Activated CD8-positive, alpha-beta memory T cell treated with anti-CD3 and anti-CD28 coated beads for 4 hours (primary cell): ENCODE data around the gene GSTA1.
"Not testable (repeated sequence)": the region's sequence is repeated elsewhere in the genome, so short reads cannot be mapped to it uniquely, and the experiment has no call there.

Experiments
- DNase-seq, 2 donors: peaks; one replicate each; pipeline ENCODE4 v3.0.0-alpha.2; 2020; ENCODE audit warnings: low read depth in 2 of 2

Gene GSTA1

DNA sequence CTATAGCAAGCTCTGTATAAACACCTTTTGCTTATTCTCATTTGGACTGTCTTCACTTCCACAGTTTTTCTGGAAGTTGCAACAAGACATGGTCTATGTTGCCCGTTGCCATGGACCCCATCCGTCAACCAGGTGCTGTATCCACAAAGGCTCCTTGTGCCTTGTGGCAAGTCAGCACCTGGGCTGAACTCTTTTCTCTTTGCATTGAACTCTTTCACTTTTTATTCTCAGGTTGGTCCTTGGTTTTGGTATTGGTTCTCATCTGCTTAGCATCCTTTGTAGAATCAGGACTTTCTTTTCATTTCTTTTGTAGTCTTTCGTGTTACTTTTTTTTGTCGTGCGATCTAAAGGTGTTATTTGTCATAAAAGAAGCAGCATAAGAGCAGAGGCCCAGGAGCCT lies 5.0 kb upstream of the GSTA1 start:
- no peak for DNase-seq

DNA sequence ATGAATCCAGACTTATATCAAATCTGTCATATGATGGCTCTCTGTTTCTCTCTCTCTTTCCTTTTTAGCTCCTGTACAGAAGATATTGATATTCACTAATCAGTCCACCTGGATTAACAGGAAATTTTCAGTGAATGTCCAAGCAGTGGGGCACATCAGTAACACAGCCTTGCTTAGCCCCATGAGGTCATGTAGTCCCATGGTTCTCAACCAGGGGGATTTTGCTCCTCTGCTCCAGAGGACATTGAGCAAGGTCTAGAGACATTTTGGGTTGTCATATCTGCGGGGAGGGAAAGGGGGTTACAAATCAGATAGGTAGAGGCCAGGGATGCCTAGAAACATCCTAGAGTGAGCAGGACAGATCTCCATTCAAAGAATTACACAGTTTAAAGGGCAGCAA lies 810 bp downstream of the GSTA1 start:
- no peak for DNase-seq

DNA sequence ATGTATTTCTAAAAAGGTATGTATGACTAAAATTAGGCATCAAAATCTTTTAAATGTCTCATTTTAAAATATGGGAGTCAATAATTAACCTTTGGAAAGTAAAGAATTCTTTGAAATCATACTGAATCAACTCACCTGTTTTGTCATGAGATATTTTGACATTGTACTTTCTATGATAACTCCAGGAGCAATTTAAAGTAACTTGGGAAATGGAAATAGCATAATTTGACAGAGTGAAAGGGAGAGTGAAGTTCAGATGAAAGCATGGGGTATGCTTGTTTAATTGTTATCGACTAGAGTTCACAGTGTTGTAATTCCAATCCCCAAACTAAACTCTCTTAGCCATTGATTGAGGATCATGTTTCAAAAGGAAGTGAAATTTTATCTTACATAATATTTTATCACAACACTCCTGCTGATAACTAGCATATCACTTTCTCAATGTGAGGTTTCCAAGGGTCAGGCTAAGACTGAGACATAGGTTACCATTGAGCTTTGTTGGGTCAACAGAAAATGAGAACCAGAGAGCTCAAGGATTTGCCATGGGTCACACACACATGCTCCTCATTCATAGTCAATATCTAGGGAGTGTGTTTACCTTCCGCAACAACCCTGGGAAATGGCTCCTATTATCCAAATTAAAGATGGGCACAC lies 2.3 kb downstream of the GSTA1 start:
- no peak for DNase-seq

DNA sequence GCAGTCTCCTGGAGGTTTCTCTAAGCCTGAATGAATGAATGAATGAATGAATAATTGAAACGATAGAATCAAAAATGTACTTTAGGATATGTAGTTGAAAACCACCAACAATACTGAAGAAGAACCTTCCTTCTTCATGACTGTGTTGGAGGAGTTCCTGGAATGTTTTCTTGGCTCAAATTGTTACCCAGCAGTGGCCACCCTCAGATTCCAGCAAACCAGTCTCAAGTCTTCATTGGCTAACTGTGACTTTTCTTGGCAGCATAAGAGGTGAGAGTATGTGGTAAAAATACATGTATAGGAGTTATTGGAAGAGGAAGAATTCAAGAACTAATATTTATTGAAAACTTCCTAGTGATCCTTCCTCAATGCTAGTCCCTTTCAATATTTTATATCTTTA lies 4.3 kb downstream of the GSTA1 start:
- not testable (repeated sequence) for DNase-seq

DNA sequence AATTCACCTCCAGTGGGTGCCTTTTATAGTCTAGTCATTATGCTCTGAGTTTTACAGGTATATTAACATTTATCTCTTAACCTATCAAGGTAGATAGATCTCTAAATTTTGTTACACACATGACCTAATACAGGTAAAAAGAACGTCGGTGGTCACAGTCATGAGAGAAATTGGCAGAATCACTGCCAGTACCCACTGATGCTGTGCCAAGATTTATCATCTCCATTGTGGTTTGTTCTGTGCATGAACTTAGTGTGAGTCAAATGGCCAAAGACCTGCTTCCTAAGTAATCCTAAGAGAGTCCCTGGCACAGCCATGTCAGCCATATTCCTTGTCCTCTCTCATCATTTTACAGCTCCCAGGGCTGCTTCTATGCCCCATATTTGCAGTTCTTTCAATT lies 9.2 kb downstream of the GSTA1 start:
- DNase-seq, result not testable (repeated sequence)

DNA sequence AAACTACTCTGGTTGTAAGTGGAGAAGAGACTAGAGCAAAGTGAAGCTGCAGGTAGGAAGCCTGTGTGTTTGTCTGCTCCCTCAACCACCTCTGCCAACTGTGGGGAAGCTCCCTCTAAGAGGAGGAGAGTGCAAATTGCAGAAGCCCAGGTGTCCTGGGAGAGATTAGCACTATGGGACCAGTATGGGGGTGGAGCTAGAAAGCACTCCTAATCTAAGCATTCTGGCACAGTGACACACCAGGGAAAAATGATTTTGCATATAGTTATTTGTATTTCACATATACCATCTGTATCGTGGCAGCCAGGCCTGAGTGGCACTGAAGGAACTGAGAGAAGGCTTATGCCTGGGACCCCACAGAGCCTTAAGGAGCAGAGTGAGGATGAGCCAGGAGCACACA lies 12.8 kb downstream of the GSTA1 start:
- DNase-seq, result no peak

DNA sequence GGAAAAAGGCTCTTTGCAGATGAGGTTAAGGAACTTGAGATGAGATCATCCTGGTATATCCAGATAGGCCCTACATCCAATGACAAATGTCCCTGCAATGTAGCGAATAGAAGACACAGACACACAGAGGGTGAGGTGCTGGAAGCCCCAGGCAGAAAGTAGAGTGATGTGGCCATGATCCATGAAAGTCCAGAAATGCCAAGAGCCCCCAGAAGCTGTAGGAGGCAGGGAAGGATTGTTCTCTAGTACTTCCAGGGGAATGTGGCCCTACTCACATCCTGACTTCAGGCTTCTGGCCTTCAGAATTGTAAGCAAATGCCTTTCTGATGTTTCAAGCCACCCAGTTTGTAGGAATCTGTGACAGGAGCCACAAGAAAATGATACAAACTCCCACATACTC lies 14.0 kb downstream of the GSTA1 start:
- DNase-seq, result not testable (repeated sequence)

DNA sequence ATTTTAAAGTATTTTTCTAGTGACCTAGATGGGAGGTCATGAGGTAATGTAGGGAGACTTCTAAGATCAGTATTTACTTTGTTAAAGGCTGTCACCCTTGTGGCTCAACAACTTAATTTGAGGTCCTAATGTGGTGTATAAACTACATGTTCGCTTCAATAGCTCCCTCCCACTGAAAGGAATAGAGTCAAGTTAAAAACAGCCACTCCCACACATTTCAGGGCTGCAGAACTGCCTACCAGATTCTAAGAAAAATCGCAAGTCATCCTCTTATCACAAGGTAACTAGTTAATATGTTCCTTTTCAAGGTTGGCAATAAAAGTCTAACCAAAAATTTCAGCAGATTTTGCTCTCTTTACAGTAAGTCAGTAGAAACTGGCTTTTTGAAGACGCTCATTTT lies 15.1 kb downstream of the GSTA1 start:
- no peak for DNase-seq

DNA sequence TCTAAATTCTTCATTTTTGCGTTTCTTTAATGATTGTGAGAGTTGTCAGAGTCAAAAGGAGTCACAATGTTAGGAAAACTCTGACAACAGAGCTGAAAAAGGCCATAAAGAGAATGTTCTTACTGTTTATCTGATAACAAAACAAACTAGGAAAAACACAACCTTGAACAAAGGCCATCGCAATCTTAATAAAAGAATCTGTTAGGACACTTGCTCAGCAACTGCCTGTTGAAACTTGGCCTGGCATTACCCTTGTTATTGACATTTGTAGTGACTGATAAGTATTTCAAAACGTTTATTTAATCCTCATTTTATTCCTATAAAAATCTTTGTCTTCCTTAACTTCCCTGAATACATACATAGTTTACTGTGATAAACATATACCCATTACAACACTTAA lies 15.7 kb downstream of the GSTA1 start:
- no peak for DNase-seq

DNA sequence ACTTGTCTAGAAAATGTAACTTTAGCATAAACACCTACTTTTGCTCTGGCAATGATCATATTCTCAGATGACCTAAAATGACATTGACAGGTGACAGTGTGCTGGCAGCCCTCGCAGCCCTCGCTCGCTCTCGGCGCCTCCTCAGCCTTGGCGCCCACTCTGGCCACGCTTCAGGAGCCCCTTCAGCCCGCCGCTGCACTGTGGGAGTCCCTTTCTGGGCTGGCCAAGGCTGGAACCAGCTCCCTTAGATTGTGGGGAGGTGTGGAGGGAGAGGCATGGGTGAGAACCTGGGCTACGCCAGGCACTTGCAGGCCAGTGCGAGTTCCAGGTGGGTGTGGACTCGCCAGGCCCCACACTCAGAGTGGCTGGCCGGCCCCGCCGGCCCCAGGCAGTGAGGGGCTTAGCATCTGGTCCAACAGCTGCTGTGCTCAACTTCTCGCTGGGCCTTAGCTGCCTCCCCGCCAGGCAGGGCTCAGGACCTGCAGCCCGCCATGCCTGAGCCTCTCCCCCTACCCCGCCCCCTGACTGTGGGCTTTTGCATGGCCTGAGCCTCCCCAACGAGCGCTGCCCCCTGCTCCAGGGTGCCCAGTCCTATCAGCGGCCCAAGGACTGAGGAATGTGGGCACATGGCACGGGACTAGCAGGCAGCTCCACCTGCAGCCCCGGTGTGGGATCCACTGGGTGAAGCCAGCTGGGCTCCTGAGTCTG lies 17.2 kb downstream of the GSTA1 start:
- DNase-seq, result no peak

DNA sequence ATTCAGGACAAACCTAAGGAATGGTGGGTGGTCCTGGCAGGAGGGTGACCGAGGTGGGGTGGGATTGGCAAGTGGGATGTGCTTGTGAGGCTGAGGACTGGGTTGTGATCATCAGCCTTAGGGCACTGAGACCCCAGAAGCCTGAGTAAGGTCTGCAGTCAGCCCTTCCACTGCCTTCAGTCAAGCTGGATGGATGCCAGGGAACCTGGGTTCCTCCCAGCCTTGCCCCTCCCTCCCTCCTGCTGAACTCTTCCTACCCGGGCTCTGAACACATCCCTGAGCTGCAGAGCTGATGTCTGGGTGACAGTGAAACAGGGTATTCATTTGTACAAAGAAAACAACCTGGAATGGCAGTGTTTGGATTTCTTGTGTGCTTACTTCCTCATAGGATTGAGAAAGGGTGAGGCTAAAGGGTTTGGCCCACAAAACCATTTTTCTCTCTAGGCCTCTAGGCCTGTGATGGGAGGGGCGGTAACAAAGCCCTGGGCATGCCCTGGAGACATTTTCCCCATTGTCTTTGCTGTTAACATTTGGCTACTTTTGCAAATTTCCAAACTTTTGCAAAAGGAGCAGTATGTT lies 20.8 kb downstream of the GSTA1 start:
- DNase-seq, result not testable (repeated sequence)

DNA sequence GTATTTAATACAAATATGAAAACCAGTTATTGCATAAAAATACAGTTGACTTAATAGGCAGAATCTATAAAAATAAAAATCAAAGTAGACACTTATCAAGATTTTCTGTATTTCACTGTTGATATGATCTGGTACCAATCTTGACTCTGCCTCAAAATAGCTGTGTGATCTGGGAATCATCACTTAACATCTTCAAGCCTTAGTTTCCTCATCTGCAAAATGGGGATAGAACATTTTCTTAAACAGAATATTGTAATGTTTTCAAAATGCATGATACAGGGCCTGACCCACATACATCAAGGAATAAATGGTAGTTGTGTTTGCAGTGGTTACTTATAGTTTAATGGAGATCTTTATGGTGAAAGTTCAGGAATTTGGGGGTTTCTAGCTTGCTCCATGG lies 21.4 kb downstream of the GSTA1 start:
- not testable (repeated sequence) for DNase-seq

DNA sequence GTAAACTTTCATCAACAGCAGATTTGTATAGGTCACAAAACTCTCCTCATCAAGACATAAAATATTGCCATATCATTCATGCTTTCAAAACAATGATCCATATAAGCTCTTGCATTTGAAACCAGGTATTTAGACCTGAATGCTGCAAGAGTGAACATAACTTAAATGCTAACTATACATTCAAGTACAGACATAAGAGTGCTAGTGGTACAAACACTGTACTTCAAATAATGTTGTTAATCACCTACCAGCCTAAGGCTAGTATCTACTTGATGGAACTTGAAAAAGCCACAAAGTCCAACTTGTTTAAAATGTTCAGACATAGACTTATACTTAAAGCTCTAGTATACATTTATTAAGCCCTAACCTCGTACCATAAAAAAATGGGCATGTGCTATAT lies 24.4 kb downstream of the GSTA1 start:
- no peak for DNase-seq

DNA sequence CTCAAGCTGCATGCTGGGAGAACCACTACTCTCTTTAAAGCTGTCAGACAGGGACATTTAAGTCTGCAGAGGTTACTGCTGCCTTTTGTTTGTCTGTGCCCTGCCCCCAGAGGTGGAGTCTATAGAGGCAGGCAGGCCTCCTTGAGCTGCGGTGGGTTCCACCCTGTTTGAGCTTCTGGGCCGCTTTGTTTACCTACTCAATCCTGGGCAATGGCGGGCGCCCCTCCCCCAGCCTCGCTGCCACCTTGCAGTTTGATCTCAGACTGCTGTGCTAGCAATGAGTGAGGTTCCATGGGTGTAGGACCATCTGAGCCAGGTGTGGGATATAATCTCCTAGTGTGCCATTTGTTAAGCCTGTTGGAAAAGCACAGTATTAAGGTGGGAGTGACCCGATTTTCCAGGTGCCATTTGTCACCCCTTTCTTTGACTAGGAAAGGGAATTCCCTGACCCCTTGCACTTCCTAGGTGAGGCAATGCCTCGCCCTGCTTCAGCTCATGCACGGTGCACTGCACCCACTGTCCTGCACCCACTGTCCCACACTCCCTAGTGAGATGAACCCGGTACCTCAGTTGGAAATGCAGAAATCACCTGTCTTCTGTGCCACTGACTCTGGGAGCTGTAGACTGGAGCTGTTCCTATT lies 26.8 kb downstream of the GSTA1 start:
- not testable (repeated sequence) for DNase-seq

DNA sequence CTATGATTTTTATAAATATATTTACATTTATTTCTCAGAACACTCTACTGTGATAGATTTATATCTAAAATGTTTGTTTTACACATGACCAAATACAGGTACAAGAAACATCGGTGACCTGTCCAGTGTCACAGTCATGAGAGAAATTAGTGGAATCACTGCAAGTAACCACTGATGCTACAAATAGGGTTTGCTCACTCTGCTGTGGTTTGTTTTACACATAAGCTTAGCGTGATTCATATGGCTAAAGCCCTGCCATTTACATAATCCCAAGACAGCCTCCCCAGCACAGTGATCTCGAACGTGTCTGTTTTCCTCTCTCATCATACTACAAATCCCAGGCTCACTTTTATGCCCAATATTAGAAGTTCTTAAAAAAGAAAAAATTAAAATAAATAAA lies 34.2 kb downstream of the GSTA1 start:
- not testable (repeated sequence) for DNase-seq

DNA sequence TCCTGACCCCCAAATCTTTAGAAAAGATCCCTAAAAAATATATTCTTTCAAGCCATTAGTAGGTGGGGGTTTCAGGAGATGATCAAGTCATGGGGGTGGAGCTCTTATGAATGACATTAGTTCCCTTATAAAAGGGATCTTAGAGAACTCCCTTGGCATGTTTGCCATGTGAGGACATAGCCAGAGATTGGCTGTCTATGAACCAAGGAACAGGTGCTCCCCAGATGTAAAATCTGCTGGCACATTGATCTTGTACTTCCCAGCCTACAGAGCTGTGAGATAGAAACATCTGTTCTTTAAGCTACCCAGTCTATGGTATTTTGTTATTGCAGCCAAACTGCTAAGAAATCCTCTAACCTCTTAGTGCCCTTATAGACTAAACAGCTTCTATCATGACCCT lies 36.0 kb downstream of the GSTA1 start:
- DNase-seq, result not testable (repeated sequence)

DNA sequence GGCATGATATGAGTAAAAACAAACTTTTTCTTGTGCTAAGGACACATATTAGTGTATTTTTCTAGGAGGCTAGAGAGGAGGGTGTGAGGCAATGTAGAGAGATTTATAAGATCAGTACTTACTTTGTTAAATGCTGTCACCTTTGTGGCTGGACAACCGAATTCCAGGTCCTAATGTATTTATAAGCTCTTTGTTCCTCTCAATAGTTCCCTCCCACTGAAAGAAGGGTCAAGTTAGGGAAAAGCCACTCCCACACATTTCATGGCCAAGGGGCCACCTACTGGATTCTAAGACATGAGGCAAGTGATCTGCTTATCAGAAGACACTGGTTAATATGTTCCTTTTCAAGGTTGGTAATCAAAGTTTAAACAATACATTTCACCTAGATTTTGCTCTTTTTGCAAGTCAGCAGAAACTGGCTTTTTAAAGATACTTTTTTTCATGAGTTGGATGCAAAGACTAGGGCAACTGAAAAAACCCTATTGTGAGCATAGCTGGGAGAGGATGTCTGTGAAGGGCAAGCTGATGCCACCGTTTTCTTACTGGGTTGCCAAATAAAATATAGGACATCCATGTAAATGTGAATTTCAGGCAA lies 40.2 kb downstream of the GSTA1 start, which contains the start of gene GSTA2:
Gene GSTA2 (minus strand): TSS at position 154 of the 595 bp plus-strand sequence. CDS start 5,528 bp downstream, outside the sequence.
- DNase-seq, result not testable (repeated sequence)

DNA sequence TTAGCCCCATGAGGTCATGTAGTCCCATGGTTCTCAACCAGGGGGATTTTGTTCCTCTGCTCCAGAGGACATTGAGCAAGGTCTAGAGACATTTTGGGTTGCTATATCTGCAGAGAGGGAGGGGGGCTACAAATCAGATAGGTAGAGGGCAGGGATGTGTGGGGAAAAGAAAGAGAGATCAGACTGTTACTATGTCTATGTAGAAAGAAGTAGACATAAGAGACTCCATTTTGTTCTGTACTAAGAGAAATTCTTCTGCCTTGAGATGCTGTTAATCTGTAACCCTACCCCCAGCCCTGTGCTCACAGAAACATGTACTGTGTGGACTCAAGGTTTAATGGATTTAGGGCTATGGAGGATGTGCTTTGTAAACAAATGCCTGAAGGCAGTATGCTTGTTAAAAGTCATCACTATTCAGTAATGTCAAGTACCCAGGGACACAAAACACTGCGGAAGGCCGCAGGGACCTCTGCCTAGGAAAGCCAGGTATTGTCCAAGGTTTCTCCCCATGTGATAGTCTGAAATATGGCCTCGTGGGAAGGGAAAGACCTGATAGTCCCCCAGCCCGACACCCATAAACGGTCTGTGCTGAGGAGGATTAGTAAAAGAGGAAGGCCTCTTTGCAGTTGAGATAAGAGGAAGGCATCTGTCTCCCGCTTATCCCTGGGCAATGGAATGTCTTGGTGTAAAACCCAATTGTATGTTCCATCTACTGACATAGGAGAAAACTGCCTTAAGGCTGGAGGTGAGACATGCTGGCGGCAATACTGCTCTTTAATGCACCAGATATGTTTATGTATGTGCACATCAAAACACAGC lies 41.7 kb downstream of the GSTA1 start:
- not testable (repeated sequence) for DNase-seq

DNA sequence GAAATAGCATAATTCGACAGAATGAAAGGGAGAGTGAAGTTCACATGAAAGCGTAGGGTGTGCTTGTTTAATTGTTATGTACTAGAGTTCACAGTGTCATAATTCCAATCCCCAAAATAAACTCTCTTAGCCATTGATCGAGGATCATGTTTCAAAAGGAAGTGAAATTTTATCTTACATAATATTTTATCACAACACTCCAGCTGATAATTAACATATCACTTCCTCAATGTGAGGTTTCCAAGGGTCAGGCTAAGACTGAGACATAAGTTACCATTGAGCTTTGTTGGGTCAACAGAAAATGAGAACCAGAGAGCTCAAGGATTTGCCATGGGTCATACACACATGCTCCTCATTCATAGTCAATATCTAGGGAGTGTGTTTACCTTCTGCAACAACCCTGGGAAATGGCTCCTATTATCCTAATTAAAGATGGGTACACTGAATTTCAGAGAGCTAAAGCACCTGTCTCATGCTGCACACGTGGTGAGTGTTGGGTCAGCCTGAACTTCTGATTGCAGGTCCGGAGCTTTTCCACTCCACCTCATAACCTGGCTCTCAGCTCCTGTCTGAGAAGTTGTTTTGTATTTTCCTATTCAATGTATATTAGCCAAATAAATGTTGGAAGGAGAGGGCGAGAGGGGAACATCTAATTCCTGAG lies 43.4 kb downstream of the GSTA1 start:
- DNase-seq, result no peak

DNA sequence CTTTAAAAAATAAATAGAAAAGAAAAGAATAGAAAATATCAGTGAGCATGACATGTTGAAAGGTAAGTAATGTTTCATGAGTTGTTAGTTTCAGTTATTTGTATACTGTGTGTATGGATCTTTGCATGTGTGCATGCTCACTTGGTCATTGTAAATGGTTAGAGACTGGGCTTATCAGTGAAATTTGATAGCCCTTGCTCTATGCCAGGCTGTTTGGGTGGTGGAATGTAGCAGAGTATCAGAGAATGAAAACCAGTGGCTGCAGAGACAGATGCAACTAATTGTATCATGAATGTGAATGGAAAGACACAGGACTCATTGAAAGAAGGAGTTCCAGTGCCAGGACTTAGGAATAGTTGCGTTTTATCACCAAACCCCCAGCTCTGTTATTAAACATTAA lies 44.5 kb downstream of the GSTA1 start:
- no peak for DNase-seq
